Inflammatory macrophage treated with lipopolysaccharide for 1 hour (primary cell): ENCODE measurements around the gene HSH2D.

Experiments used
- DNase-seq, 2 donors: peaks; one replicate each; pipeline ENCODE4 v3.0.0-alpha.2; 2020 to 2022

The HSH2D gene

DNA sequence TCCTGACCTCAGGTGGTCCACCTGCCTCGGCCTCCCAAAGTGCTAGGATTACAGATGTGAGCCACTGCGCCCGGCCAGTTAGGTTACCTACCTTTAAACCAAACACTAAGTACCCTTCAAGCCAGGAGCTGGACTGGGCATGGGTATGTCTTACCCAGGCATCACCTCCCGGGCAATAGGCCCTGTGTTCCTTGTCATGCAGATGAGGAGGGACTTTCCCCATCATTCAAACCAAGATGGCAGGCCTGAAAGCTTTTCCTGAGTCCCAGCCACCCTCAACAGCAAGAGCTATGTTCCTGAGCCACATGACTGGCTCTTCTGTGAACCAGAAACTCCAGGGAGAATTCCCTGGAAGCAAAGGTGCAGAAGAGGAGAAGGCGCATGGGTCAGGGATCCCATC lies 22.3 kb upstream of the HSH2D start:
- no peak for DNase-seq

DNA sequence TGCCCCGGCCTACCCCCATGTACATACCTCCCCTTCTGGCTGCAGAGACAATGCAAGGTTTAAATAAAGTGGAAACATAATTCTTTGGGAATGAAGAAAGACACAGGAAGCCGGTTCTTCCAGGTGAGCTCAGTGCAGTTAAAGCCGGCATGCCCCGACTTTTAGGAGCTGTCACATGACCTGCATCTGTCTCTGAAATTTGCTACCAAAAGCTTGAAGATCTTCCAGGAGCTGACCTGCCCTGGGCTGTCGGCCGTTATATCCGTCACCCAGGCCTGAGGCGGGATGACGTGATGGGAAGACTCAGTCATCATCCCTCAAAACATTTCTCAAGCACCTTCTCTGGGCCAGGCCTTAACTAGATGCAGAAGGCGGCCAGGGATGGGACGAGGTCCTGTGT lies 21.5 kb upstream of the HSH2D start:
- DNase-seq, result no peak

DNA sequence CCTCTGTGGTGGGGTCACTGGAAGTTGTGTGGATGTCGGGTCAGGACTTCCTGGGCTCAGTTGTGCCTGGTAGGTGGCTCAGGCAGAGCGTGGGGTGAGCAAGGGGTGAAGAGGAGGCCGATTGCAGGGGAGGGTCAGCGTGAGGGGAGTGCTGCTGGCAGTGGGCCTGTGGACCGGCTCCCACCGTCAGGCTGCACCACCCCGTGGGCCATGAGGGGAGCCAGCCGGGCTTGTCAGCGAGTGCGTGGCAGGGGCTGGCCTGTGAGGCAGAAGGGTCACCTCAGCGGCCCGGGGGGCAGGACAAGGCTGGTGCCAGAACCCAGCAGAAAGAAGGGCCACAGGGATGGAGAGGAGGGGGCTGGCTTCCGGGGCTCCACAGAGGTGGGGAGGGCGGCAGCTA lies 18.5 kb upstream of the HSH2D start:
- no peak for DNase-seq

DNA sequence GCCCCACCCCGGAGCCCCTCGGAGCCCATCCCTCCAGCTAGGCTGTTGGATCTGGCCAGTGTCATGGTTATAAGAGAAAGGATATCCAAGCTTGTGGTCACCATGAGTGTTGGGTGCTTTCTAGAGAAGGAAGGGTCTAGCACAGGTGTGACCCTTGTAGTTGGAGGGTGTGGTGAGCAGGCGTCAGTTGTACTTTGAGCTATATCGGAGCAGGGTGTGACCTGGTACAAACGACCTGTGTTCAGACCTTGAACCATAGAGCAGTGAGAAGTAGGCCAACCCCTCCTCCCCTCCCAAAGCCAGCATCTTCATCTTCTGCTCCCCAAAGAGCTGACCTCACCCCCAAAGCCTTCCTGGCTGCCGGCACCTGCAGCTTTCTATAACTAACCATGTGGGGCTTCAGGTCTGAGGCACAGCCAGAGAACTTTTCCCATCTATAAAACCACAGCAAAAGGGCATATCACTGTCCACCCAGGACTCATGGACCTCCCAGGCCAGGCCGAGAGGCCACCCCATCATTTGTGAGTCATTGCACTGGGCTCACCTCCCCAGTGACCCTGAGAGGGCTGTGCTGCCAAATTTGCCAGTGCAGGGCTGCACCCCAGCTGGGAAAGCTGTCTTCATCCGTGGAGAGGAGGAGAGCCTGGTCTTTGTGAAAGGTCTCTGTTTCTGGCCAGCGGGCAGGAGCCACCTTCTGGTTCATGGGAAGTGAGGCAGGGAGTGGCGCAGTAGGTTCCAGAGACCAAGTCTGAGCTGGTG lies 17.6 kb upstream of the HSH2D start:
- no peak for DNase-seq

DNA sequence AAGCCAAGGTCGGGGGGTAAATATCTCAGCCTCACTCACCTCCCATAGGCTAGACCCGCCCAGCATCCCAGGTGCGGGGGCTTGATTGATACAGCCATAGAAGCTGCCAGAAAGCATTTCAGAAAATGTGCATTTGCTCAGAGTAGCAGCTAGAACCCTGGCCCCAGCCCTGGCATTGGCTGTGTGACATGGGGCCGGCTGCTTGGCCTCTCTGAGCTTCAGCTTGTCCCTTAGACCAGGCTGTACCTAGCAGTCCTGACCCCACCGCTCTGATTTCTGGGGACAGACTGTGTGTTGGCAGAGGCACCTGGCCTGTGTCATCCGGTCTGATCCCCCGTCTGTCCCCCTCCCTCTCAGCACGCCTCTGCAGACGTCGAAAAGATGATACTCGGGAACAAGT lies 16.4 kb upstream of the HSH2D start:
- DNase-seq, result no peak

DNA sequence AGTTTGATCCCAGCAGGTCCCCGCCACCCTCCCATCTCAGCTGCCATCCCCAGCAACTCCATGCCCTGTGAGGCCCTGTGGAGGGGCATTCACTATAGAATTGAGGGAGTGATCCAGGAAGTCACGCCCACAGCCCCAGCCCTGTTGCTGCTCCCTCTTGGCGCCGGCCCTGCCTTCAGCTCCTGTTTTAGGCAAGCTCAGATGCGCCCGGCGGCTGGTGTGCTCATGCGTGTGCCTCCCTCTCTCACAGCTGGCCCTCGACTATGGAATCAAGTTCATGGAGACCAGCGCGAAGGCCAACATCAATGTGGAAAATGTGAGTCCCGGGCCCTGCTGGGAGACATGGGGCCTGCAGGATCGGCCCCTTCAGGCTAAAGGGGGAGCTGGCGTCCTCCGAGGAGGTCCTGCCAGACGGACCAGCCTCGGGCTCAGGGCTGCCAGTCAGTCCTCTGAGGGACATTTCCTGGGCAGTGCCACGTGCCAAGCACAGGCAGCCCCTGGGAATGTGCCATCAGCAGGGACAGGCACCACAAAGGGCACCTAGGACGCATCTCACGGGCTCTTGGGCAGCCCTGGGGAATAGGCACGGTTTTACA lies 15.6 kb upstream of the HSH2D start:
- no peak for DNase-seq

DNA sequence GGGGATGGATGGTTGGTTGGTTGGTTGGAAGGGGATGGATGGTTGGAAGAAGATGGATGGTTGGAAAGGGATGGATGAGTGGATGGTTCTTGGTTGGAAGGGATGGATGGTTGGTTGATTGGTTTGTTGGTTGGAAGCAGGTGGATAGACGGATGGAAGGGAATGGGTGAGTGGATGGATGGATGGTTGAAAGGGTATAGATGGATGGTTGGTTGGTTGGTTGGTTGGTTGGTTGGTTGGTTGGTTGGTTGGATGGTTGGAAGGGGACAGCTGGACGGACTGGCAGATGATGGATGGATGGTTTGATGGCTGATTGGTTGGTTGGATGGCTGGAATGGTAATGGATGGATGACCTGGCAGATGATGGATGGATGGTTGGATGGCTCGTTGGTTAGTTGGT lies 11.8 kb upstream of the HSH2D start:
- DNase-seq, result no peak

DNA sequence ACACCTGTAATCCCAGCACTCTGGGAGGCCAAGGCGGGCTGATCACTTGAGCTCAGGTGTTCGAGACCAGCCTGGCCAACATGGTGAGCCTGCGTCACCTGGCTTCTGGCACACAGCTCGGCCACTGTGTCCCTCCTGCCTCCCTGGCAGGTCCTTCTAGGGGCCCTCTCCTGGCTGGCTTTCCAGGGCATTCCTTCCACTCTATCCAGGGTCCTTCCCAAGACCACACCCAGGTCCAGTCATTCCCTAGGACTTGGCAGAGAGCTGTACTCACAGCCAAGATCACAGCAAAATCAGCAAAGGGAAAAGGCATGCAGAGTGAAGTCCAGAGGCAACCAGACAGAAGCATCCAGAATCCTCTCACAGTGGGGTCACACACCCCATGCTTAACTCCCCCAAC lies 9.7 kb upstream of the HSH2D start:
- no peak for DNase-seq

DNA sequence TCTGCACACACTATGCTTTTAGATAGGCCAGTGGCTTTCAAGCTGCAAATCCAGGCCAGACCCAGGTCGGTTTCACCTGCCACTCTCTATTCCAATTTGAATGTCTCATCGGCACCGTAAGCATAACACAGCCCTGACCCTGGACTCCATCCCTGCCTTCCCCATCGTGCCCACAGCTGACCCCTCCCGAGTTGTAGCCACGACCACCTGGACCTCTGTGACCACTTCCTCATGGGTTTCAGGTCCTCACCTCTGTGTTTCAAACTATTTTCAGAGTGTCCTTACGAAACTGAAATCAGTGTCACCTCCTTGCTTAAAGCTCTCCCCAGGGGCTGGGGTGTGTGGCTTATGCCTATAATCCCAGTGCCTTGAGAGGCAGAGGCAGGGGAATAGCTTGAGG lies 9.0 kb upstream of the HSH2D start:
- no peak for DNase-seq

DNA sequence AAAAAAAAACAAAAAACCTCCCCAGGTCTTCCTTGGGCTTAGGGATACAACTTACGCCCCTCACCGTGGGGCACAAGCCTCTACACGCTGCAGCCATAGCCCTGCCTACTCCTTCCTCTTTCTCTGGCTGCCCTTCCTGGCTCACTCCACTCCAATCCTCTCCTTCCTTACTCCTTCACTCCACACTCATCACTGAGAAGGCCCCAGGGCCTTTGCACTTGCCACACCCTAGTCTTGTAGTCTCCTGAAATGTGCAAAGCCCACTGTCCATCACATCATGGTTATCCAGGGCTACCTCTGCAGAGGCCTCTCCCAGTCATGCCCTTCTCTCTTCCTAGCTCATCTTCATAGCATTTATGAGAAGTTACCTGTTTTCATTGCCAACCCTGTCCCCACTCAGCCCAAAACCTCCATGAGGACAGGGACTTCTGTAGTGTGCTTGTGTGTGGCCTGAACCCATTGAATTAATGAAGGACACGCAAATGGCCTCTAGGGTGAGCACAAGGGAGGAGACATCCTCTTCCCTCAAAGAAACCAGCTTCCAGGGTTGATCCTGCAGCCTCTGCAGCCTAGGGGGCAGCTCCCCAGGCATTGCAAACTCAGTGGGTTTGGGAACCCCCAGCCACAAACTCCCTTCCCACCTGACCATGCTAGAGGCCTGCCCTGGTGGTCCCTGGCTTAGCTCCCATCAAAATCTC lies 7.9 kb upstream of the HSH2D start:
- DNase-seq, result no peak

DNA sequence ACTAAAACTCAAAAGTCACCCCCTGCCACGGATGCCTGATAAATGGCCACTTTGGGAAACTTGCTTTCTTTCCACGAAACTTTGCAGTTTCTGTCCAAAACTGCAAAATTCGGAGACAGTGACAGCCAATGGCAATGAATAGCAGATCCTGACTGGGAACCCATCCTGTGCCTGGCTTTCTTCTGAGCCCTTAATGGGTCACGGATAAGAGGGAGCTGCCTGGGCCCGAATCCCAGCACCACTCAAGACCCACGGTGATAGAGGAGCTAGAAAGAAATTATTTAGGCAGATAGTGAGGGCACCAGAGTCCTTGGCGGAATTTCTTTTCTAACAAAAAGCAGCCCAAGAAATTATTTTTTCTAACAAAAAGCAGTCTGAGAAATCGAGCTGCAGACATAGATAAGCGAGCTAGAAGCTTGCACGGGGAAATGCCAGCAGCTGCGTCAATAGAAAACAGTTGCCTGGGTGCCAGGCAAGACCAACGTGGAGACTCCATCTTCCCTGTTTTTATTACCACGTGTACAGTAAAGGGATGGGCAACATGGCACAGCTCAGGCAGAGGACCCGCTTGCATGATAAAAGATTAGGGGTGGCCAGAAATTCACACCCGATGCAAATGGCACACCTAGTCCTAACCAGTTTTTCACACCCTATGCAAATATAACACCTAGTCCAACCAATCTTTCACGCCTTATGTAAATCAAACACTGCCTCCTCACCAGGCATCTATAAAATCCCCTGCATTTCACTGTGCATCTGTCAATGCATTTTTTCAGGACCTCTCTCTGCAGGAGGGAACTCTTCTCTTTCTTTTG lies 7.1 kb upstream of the HSH2D start:
- DNase-seq, result no peak

DNA sequence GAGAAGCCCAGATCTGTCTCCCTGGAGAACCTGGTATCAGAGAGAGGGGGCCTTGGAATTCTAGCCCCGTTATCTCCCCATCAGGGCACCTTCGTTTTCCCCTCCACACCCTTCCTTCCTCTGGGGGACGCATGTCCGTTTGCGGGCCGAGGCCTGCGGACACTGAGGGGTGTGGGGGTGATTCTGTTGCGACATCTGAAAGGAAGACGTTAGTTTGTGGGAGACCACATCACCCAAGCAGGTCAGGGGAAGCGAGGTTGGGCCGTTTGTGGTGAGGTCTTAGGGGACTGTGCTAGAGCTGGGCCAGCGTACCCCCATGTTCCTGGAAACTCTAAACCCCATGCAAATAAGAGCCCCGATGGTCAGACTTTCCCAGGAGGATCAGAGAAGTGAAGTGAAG lies 3.7 kb upstream of the HSH2D start:
- no peak for DNase-seq

DNA sequence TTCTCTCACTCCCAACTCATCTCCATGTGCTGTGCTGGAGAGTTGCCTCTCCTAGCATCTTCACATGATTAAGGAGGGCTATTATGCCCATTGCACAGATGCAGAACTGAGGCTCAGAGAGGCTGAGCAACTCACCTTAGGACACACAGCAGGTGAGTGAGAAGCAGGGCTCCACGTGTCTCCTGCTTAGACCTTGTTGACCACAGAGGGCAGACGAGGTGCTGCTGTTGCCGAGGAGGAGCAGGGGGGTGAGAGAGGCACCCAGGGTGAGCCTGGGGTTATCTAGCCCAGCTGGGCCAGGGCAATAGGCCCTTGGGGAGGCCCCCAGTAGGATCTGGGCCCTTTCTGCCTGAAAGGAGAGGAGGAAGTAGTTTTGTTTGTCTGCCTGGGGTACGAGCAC lies 2.4 kb upstream of the HSH2D start:
- DNase-seq, result no peak

DNA sequence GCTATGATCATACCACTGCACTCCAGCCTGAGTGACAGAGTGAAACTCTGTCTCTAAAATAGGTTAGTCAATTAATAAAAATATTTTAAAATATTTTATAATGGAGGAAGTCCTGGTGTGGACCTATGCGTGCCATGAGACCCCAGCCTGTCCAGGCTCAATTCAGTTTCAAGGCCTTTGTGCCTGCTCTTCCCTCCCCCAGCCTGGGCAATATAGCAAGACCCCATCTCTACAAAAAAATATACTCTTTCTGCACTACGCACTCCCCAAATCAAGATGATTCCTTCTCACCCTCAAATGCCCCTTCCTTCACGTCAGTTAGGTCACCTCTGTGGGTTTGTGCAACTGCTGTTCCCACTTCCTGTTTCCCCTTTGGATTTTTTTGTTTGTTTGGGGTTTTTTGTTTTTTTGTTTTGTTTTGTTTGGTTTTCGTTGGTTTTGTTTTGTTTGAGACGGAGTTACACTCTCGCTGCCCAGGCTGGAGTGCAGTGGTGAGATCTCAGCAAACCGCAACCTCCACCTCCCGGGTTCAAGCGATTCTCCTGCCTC lies 1.4 kb upstream of the HSH2D start:
- DNase-seq, result peak; percentile 67 to 75

DNA sequence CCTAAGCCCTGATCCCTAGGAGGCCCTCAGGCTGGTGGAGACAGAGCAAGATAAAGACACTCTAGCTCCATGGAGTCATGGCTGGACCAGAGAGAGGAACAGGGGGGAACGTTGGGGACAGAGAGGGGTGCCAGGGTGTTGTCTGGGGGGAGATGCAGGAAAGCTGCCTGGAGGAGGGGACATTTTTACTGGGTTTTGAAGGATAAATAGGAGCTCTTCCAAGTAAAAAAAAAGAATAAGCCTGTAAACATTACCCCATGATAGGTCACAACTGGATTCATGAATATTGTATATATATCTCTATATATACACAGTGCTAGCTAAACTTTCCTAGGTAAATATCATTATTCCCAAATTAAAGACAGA lies 714 bp downstream of the HSH2D start:
- no peak for DNase-seq

DNA sequence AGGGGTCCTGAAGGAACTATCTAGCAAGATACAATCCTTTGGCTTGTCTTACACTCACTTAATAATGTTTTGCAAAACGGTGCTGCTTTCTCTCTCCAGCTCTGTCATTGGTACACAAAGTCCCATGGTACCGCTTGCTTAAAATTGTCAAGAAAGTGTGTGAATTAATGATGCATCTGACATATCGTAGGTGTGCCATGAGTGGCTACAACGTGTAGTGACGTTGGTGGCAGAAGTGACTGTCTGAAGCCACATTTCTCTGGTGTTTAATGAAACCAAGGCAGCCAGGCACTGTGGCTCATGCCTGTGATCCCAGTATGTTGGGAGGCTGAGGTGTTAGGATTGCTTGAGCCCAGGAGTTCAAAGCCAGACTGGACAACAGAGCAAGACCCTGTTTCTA lies 2.6 kb downstream of the HSH2D start:
- DNase-seq, result no peak

DNA sequence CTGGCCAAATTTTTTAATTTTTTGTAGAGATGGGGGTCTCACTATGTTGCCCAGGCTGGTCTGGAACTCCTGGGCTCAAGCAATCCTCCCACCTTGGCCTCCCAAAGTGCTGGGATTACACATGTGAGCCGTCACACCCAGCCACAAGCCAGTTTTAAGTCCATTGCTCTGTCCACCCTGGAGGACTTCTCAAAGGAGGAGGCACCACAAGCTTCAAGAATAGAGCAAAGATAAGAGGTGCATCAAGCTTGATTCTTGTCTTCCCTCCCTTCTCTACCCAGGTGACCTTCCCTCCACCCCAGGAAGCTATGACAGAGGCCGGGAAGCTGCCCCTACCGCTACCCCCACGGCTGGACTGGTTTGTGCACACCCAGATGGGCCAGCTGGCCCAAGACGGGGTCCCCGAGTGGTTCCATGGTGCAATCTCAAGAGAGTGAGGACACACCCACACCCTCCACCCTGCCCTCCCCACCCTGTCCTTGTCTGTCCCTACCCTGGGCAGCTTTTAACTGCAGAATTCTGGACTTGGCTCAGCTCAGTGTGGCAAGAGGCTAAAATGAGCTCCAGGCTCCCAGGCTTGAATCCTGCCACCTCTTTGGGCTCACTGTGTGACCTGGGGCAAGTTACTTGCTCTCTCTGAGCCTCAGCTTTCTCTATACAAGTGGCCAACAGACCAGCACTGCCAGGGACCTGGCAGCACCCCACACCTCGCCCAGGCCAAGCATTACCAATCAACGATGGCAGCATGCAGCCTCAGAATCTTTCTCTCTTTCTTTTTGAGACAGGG lies 5.2 kb downstream of the HSH2D start:
- no peak for DNase-seq

DNA sequence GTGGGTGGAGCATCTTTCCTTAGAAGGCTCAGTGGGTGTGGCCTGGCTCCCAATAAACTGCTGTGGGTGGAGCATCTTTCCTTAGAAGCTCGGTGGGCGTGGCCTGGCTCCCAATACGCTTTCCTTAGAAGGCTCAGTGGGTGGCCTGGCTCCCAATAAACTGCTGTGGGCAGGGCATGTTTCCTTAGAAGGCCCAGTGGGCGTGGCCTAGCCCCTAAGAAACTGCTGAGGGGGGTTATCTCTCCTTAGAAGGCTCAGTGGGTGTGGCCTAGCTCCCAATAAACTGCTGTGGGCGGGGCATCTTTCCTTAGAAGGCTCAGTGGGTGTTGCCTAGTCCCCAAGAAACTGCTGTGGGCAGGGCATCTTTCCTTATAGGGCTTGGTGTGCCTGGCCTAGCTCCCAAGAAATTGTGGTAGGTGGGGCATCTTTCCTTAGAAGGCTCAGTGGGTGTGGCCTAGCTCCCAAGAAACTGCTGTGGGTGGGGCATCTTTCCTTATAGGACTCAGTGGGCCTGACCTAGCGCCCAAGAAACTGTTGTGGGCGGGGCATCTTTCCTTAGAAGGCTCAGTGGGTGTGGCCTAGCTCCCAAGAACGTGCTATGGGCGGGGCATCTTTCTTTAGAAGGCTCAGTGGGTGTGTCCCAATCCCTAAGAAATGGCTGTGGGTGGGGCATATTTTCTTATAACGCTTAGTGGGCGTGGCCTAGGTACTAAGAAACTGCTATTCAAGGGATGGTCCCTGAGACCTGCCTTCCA lies 10.3 kb downstream of the HSH2D start:
- DNase-seq, result peak in 1 of 2 donors; percentile 11

DNA sequence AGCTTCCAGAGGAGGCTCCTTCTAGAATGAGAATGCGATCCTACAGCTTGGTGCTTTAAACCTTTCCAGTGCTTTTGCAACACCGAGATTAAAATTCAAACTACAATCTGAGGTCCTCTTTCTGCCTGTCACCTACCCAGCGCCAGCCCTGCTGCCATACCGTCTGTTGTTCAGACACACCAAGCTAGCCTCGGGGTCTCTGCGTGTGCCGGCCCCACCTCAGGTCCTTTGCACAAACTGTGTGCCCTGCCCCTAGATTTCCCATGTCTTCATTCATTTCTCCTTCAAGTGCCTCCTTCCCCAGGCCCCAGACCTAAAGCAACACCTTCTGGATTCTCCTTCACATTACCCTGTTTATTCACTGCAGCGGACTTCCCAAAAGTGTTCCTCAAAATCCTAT lies 11.1 kb downstream of the HSH2D start:
- DNase-seq, result no peak

DNA sequence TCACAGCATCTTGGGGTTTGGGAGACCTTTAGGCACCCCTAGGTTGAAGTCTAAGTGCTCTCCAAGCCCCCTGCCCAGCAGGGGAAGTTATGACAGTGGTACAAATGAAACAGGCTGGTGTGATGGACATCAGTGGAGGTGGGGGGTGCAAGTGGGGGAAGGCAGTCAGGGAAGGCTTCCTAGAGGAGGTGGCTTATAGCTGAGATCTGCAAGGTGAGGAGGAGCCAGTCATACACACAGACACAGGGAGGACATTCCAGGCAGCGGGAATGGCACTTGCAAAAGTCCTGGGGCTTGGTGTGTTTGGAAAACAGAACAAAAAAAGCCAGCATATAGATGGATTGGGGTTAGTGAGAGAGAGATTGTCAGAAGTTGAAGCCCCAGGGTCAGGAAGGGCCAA lies 11.6 kb downstream of the HSH2D start:
- DNase-seq, result no peak

DNA sequence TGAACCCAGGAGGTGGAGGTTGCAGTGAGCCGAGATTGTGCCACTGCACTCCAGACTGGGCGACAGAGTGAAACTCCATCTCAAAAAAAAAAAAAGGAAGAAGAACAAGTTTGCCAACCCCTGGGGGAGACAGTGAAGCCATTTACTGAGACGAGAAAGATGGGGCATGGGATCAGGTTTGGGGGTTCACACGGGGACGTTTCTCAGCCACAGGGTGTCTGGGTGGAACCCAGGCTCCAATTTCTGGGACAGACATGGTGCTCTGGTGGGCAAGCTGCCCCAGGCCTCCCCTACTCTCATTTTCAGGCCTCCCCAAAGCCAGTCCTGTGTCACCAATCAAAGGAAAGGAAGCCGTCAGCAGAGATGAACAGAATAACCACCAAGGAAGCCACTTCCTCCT lies 13.4 kb downstream of the HSH2D start:
- DNase-seq, result no peak

DNA sequence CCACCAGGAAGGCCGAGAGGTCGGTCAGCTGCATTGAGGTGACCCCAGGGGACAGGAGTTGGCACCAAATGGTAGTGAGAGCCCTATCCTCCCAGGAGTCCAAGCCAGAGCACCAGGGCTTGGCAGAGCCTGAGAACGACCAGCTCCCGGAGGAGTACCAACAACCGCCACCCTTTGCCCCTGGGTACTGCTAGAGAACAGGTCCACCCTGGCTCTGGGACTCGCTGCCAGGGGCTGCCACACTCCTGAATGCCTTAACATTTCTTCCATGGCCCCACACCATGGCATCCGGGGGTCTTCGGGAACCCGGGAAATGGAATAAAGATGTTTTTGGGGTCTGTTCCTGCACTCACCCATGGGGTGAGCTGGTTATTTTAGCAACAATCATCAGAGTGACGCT lies 14.1 kb downstream of the HSH2D start:
- no peak for DNase-seq
